Sciatic nerve (tissue), 2 donors: ENCODE measurements around the gene ACVRL1. TPM values are rescaled to one million over a fixed set of nuclear protein-coding genes. Genes with fewer than 3 reads are reported as not detected.
A peak's percentile ranks its signal among the peaks of the same experiment; 100 is the strongest.

Source experiments
- ATAC-seq: fragments of 200-7000 bp; cut with Tn5 transposase; one replicate; pipeline ENCODE4 v1.9.1; 2020; ENCODE audit warnings: mild to moderate bottlenecking, moderate library complexity
- DNase-seq: peaks from one replicate; pipeline ENCODE4 v3.0.0-alpha.2; 2020; ENCODE audit warnings: low spot score
- intact Hi-C: fragments of 100-400 bp; cut with DNase I; formaldehyde crosslinking; loops from one replicate; pipeline ENCODE4 v1.14.2; 2022
- total RNA-seq: library from RNA; stranded (reverse); fragmentation: NEBNext Ultra II Directional; extraction: Animal tissue kit (Norgen Biotek cat#: 25700); gene quantifications from one replicate; pipeline ENCODE4 v1.2.1, GENCODE V29; 2021
- donor health status: DM: no; HTN: no; CAD: no.
- donor health status: DM: no; HTN: no; CAD: no.

Gene ACVRL1
- total RNA-seq: 57.6 TPM

DNA sequence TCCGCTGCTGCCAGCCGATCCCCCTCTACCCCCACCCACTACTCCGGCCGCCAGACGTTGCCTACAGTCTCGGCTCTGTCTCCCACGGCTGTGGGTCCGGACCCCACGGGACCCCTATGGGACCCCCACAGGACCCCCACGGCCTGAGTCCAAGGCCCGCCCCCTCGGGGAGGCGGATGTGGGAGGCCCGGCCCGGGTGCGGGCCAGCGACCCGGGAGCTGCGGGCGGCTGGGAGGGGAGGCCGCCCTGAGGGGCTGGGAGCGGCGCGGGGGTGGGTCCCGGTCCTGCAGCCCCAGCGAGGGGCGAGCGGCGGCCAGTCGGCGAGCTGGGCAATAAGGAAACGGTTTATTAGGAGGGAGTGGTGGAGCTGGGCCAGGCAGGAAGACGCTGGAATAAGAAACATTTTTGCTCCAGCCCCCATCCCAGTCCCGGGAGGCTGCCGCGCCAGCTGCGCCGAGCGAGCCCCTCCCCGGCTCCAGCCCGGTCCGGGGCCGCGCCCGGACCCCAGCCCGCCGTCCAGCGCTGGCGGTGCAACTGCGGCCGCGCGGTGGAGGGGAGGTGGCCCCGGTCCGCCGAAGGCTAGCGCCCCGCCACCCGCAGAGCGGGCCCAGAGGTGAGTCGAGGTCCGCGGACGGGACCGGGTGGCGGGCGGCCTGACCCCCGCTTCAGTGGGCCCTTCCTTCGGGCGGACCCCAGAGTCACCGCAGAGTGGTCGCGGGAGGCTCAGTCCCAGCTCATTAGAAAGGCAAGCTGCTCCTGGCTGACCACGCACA is at the start of gene ACVRL1:
ACVRL1 (plus strand) TSS at position 422 of the 773 bp plus-strand sequence. CDS start 4,971 bp downstream, outside the sequence.
- peak; percentile 63 for DNase-seq
- ATAC-seq: peak; percentile 1
- intact Hi-C loops: no loop called here

GRCh38 chr12:51860986-51861385 is 46.3 kb upstream of the ACVRL1 start:
- ATAC-seq (no peak), DNase-seq (no peak)
- intact Hi-C loops: no loop called here

- DNase-seq (no peak), ATAC-seq (no peak)
- intact Hi-C loops: no loop called here
Measured at GRCh38 chr12:51862947-51863346, 44.4 kb upstream of the ACVRL1 start.

DNA sequence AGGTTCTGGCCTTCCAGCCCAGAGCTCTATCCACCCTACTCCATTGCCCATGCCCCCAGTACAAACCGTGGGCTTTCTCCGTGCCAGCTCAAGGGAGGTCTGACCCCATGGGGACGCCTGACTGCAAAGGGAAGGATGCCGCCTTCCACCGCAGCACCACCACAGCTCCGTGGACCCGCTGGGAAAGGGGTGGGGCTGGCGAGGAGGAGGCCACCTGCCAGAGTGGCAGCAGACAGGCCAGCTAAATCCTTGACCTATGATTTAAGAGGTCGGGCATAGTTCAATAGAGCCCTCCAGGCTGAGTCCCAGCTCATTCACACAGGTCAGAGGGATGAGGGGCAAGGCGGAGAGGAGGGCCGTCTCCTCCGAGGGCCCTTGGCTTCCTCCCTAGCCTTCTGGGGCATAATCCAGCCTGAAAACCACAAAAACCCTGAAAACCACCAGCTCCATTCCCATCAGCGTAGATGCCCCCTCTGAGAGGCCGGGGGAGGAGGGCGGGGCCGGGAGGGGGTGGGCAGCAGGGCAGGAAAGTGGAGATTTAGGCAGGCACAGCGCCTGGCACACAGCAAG is 43.9 kb upstream of the ACVRL1 start:
- ATAC-seq (peak; percentile 39), DNase-seq (no peak)
- intact Hi-C loops: no loop called here

DNA sequence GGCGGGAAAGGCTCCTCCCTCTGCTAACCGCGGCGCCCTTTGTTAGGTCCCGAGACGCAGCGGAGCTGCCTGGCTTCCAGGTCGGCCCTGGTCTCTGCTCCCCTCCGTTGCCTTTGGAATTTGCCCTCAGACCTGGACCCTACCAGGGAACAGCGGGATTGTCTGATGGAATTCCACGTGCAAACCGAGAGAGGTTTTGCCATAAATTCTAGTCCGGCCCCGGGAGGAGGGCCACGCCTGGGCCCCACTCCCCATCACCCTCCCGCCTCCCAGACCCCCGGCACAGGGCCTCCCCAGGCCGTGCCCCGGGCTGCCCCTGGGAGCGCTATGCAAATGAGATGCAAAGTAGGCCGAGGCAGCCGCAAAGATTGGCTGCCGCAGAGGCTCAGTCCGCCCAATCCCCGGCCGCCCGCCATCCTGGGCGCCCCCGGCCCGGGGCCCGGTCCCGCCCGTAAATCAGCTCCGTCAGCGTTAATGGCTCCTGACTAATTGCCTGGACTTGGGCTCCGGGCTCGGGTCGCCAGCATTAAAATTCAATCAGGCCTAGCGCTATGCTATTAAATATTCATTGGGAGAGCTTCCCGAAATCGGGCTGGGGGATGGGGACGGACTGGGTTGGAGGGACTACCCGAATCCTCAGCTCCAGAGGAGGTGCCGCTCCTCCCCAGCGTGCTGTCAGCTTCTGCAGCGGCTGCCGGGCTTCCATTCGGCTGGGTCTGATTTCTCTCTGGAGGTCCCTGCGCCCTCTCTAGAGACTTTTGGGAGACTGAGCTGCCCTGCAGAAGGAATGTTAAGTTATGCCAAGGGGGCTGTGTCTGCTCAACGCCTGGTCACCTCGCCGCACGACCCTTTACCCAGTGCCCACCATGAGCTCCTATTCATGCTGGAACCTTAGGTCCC is 43.1 kb upstream of the ACVRL1 start:
- DNase-seq (peak; percentile 68), ATAC-seq (peak; percentile 73)
- intact Hi-C loops: no loop called here

DNA sequence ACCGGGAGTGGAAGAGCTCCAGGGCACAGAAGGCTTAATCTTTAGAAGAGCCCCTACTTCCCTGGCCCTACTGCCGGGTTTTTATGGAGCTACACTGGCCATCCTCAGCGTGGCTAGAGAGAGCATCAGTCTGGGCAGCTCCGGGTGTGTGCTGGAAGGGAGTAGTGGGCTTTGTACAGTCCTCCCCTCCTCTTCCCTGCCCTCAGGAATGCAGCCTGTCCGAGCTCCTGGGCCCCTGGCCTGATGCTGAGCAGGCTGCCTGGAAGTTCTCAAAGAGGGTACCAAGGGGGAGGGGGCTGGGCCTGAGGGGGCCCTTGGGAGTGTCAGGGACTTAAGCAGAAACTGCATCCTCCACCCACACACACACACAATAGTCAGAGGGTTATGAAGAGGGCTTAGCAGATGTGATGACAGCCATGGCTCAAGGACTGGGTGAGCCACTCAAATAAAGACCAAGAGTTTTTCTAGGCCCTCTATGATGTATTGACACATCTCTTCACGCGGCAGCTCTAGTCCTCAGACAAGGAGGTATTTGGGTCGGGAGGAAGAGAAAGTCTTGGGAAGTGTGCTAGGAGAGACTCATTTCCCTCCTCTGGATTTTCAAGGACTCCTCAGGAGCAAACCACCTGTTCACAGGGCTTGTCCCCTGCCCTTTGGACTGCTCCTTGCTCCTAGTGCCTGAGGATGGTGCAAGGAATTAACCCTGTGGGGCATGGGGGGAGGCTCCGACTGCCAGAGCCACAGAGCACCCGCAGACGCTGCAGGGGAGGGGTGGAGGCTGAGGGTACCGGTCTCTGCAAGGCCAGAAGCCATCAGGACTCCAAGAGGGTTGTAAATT is 42.3 kb upstream of the ACVRL1 start:
- intact Hi-C loops: no loop called here
- peak; percentile 58 for DNase-seq
- ATAC-seq: no peak

DNA sequence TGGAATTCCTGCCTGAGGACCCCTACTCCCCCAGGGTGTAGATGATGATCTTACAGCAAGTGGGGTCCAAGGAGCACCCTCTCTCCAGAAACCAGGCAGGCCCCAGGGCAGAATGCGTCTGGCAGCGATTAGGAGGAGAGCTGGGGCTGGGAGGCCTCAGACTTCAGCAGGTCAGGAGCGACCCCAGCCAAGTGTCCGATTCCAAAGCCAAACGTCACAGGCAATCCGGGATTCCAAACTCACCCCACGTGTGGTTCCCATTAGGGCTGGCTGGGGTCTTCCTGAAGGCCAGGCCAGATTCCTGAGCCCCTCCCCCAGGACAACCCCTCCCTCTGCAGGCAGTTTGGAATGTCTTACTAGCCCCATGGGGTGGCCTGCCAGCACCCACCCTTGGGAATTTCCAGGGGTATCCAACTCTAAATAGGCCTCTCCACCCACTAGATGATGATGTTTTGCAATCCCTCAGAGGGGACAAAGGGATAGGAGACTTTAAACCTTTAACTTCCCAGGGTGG is 41.5 kb upstream of the ACVRL1 start:
- ATAC-seq (no peak), DNase-seq (peak; percentile 59)
- intact Hi-C loops: no loop called here

GRCh38 chr12:51866324-51866723 is 41.0 kb upstream of the ACVRL1 start:
- ATAC-seq (no peak), DNase-seq (no peak)
- intact Hi-C loops: no loop called here

GRCh38 chr12:51866762-51867161 is 40.5 kb upstream of the ACVRL1 start:
- intact Hi-C loops: no loop called here
- DNase-seq (no peak), ATAC-seq (no peak)

GRCh38 chr12:51867371-51867770 is 39.9 kb upstream of the ACVRL1 start:
- DNase-seq (no peak), ATAC-seq (no peak)
- intact Hi-C loops: no loop called here

GRCh38 chr12:51867796-51868428 is 39.4 kb upstream of the ACVRL1 start:
- DNase-seq: no peak
- intact Hi-C loops: no loop called here
- ATAC-seq: no peak

- intact Hi-C loops: no loop called here
- peak; percentile 68 for DNase-seq
- ATAC-seq: peak; percentile 61
Measured at GRCh38 chr12:51868821-51869495, 38.3 kb upstream of the ACVRL1 start.

- ATAC-seq (peak; percentile 22), DNase-seq (peak; percentile 63)
- intact Hi-C loops: no loop called here
Measured at GRCh38 chr12:51869496-51869865, 37.8 kb upstream of the ACVRL1 start.

DNA sequence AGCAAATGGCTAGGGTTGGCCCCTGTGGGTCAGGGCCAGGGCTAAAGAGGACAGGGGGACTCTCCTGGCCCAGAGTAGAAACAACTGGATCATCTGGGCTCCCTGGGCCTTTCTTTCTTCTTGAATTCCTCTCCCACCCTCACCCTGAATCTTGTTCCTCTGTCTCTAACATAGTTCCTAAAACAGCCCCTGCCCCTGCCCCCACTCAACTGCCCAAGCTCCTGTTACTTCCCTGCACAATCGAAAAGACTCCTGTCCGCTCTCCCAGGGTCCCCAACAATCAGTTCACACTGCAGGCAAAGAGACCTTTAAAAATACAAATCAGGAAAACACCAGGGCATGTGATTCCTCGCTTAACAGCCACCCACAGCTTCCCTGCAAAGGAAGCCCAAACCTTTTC is 37.4 kb upstream of the ACVRL1 start:
- no peak for ATAC-seq
- intact Hi-C loops: no loop called here
- peak; percentile 53 for DNase-seq

- ATAC-seq (no peak), DNase-seq (peak; percentile 14)
- intact Hi-C loops: no loop called here
Measured at GRCh38 chr12:51870504-51870903, 36.8 kb upstream of the ACVRL1 start.

DNA sequence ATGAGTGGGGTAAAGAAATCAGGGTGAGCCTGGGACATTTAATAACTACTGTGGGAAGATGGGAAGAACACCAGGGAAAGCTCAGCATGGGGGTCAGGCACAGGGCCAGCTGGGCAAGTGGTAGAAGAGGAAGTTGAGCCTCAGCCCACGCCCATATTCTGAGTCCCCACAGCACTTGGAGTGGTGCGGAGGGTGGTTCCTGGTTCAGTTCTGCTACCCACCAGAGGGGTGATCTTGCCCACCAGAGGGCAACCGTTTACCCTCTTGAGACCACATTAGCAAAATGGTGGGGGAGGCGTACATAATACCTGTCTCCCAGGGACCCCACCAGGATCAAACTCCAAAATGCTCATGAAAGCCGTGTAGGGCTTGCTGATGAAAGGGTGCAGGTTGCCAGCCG is 36.2 kb upstream of the ACVRL1 start:
- intact Hi-C loops: no loop called here
- DNase-seq: peak; percentile 67
- ATAC-seq: peak; percentile 32

DNA sequence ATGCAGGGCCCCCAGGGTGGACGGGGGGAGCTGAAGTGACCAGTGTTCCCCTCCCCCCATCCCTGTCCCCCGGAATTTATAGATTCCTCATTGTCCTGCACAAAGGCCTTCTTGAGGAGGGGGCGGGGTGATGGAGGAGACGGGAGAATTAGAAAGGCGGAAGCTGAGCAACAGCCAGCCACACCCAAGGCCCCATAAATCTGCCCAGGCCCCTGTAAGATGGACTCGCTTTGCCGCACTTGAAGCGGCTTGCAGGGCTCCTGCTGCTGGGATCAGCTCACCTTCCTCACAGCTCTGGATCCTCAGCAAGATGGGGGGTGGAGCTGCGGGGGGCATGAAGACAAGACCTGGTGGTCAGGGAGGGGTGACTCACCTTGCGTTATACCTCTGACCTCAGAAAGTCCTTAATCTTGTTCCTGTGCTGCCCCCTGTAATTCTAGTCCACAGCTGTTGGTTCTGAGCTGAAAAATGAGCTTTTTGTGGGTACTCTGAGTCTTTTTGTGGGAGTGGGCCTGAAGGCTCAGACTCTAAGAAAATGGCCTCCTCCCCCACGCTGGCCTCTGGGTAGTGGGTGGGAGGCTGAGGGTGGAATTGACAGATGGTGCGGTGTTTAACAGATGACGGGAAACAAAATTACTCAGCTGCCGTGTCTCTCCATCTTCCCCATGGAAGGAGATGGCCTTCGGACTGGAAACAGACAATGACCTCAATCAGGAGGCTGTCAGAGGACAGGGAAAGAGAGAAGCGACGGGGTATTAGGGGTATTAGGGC is 35.2 kb upstream of the ACVRL1 start:
- DNase-seq: peak; percentile 36

More for the DNA sequence above, 35.2 kb upstream of the ACVRL1 start:
- intact Hi-C loops: no loop called here
- ATAC-seq: no peak
